8988T (cell line): Measurements from ENCODE around the gene OR4E1.
"Not testable (repeated sequence)": the region's sequence is repeated elsewhere in the genome, so short reads cannot be mapped to it uniquely, and the experiment has no call there.

ENCODE experiments used
- DNase-seq: peaks from one replicate; pipeline ENCODE4 v3.0.0; 2011

The OR4E1 gene

GRCh38 chr14:21652209-21652808 is 21.3 kb downstream of the OR4E1 start:
- DNase-seq: no peak

- no peak for DNase-seq
Observed at GRCh38 chr14:21647380-21647779, 26.2 kb downstream of the OR4E1 start.

- DNase-seq: no peak
Observed at GRCh38 chr14:21643407-21643806, 30.2 kb downstream of the OR4E1 start.

GRCh38 chr14:21642683-21643082 is 30.9 kb downstream of the OR4E1 start:
- DNase-seq: no peak

GRCh38 chr14:21634840-21635239 is 38.8 kb downstream of the OR4E1 start, which contains the start of gene OR10G2:
Gene OR10G2 (minus strand): TSS chr14:21634940. CDS start chr14:21634842, 98 bp downstream.
- DNase-seq: no peak

GRCh38 chr14:21631084-21631483 is 42.5 kb downstream of the OR4E1 start:
- no peak for DNase-seq

DNA sequence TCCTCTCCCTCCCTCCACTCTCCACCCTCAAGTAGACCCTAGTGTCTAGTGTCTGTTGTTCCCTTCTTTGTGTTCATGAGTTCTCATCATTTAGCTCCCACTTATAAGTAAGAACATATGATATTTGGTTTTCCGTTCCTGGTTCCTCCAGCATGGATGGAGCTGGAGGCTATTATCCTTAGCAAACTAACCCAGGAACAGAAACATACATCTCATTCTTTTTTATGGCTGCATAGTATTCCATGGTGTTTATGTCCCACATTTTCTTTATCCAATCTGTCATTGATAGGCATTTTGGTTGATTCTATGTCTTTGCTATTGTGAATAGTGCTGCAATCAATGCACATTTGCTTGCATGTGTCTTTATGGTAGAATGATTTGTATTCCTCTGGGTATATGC is 43.1 kb downstream of the OR4E1 start:
- DNase-seq: not testable (repeated sequence)

- no peak for DNase-seq
Observed at GRCh38 chr14:21626491-21627230, 47.0 kb downstream of the OR4E1 start.
